HepG2 (cell line): ENCODE measurements around the gene TLDC2. TPM values are rescaled to one million over a fixed set of nuclear protein-coding genes. Genes with fewer than 3 reads are reported as not detected.

Experiments used
- DMAP1 ChIP-seq: IDR thresholded peaks from 2 replicates; pipeline ENCODE4 v1.6.1; 2016
- MXI1 ChIP-seq: IDR thresholded peaks from 3 replicates; pipeline ENCODE4 v1.6.1; 2012; ENCODE audit warnings: low read depth, low read length, inconsistent platforms, borderline replicate concordance
- MYC ChIP-seq: sonication (generic); formaldehyde crosslinking; IDR thresholded peaks from 2 replicates; pipeline ENCODE4 v1.9.0; 2021; ENCODE audit warnings: missing genetic modification reagents, borderline replicate concordance
- NR2F2 ChIP-seq: IDR thresholded peaks from 2 replicates; pipeline ENCODE4 v1.6.1; 2012; ENCODE audit warnings: low read depth, inconsistent platforms, borderline replicate concordance
- STAG1 ChIP-seq: sonication (generic); formaldehyde crosslinking; IDR thresholded peaks from 2 replicates; pipeline ENCODE4 v1.4.0; 2020; ENCODE audit warnings: missing genetic modification reagents
- ZMAT3 ChIP-seq: sonication (generic); formaldehyde crosslinking; conservative IDR thresholded peaks from 2 replicates; pipeline ENCODE4 v1.7.0; 2021; ENCODE audit warnings: missing genetic modification reagents
- ZNF292 ChIP-seq: sonication (generic); formaldehyde crosslinking; IDR thresholded peaks from 2 replicates; pipeline ENCODE4 v1.8.1; 2022; ENCODE audit warnings: mild to moderate bottlenecking, low read depth, missing genetic modification reagents, borderline replicate concordance
- polyA plus RNA-seq, 8 experiments: library from polyadenylated mRNA; depleted of rRNA in 3 of 8; stranded (reverse) in 7 of 8; unstranded in 1 of 8; fragments of >200 nt; fragmentation: Illumina TruSeq in 4 of 8; extraction: Trizol in 4 of 8; gene quantifications; 2 replicates each; pipeline versions ENCODE4 v1.2.1 to v1.2.3, GENCODE V29; 2011 to 2016; ENCODE audit warnings: low read depth in 4 of 8, missing spikeins in 1 of 8, mixed read lengths in 1 of 8; ENCODE audit not compliant: insufficient read depth in 1 of 8
- total RNA-seq, 5 experiments: library from RNA; depleted of rRNA; stranded (reverse); fragments of >200 nt; fragmentation: Illumina TruSeq; extraction: Trizol; gene quantifications; 2 replicates each; pipeline ENCODE4 v1.2.3, GENCODE V29; 2016; ENCODE audit warnings: low read depth in 1 of 5
- TF ChIP-seq, protein P1 (sequence below): sonication (generic); formaldehyde crosslinking; IDR thresholded peaks from 2 replicates; pipeline ENCODE4 v1.5.1; 2020; ENCODE audit warnings: mild to moderate bottlenecking, missing genetic modification reagents, moderate library complexity
- TF ChIP-seq, protein P2 (sequence below): sonication (generic); formaldehyde crosslinking; IDR thresholded peaks from 2 replicates; pipeline ENCODE4 v1.9.0; 2021; ENCODE audit warnings: missing genetic modification reagents, borderline replicate concordance
- TF ChIP-seq, protein P3 (sequence below): sonication (generic); formaldehyde crosslinking; conservative IDR thresholded peaks from 2 replicates; pipeline ENCODE4 v1.8.1; 2023; ENCODE audit warnings: missing genetic modification reagents
- TF ChIP-seq, protein P4 (sequence below): sonication (generic); formaldehyde crosslinking; conservative IDR thresholded peaks from 2 replicates; pipeline ENCODE4 v1.8.0; 2022; ENCODE audit warnings: low read depth, missing genetic modification reagents
- TF ChIP-seq, protein P5 (sequence below): sonication (generic); formaldehyde crosslinking; IDR thresholded peaks from 2 replicates; pipeline ENCODE4 v1.4.0; 2020; ENCODE audit warnings: mild to moderate bottlenecking, low read depth, missing genetic modification reagents
- TF ChIP-seq, protein P6 (sequence below): sonication (generic); formaldehyde crosslinking; IDR thresholded peaks from 2 replicates; pipeline ENCODE4 v1.5.1; 2020; ENCODE audit warnings: mild to moderate bottlenecking, missing genetic modification reagents

TLDC2 gene
- total and polyA plus RNA-seq, 2 of the 13 experiments (the other 11 are each of a cell fraction or from before 2014, with no cell fraction given), result 1.5 to 1.6 TPM

DNA sequence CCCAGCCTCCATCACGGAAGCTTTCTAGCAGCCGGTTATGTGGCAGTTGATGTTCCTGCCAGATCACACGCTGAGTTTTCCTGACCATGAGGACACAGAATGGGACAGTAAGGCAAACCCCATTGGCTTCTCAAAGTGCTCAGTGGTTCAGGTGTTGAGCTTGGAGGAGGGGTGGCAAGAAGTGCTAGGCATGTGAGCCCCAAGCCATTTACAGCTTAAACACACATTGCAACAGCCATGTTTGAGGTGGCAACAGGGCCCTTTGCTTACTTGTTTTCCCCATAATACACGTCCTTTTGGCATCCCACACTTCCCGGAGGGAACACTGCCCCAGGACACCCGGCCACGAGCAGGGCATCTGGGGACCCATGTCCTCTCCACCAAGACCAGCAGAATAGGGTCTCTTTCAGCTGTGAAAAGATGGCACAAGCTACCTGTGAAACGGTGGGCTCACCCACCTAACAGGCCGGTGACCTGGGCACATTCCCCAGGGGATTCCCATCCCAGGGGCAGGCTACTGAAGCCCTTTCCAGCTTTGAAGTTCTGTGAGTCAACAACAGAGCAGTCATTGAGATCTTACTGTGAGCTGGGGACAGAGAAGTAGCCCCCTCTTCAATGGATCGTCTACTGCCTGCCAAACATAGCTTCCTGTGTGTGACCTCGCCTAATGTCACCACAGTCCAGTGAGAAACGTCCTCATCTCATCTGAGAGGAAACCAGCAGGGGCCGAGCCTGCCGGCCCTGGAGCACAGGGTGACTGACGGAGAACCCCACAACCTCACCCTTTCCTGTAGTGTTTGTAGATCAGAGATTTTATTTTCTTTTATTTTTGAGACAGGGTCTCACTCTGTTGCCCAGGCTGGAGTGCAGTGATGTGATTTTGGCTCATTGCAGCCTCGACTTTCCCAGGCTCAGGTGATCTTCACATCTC lies 4.0 kb upstream of the TLDC2 start (continued):
- TF ChIP-seq STAG1 (CRISPR knock-in tag) (no peak), DMAP1 (CRISPR knock-in tag) (peak; percentile 42; the same call in 1 of the 2 replicates), MYC (CRISPR knock-in tag) (0 out of 2 replicates have a peak, but pooled peaks have one; percentile 20), MXI1 (peak; percentile 9; the same call in 1 of the 3 replicates), NR2F2 (no peak; the same call in 1 of the 2 replicates), ZNF292 (CRISPR knock-in tag) (peak; percentile 61), ZMAT3 (CRISPR knock-in tag) (0 out of 2 replicates have a peak, but pooled peaks have one; percentile 31)
- TF ChIP-seq, protein P1, sequence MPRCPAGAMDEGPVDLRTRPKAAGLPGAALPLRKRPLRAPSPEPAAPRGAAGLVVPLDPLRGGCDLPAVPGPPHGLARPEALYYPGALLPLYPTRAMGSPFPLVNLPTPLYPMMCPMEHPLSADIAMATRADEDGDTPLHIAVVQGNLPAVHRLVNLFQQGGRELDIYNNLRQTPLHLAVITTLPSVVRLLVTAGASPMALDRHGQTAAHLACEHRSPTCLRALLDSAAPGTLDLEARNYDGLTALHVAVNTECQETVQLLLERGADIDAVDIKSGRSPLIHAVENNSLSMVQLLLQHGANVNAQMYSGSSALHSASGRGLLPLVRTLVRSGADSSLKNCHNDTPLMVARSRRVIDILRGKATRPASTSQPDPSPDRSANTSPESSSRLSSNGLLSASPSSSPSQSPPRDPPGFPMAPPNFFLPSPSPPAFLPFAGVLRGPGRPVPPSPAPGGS (CRISPR knock-in tag), result 0 out of 2 replicates have a peak, but pooled peaks have one; percentile 74
- TF ChIP-seq, protein P2, sequence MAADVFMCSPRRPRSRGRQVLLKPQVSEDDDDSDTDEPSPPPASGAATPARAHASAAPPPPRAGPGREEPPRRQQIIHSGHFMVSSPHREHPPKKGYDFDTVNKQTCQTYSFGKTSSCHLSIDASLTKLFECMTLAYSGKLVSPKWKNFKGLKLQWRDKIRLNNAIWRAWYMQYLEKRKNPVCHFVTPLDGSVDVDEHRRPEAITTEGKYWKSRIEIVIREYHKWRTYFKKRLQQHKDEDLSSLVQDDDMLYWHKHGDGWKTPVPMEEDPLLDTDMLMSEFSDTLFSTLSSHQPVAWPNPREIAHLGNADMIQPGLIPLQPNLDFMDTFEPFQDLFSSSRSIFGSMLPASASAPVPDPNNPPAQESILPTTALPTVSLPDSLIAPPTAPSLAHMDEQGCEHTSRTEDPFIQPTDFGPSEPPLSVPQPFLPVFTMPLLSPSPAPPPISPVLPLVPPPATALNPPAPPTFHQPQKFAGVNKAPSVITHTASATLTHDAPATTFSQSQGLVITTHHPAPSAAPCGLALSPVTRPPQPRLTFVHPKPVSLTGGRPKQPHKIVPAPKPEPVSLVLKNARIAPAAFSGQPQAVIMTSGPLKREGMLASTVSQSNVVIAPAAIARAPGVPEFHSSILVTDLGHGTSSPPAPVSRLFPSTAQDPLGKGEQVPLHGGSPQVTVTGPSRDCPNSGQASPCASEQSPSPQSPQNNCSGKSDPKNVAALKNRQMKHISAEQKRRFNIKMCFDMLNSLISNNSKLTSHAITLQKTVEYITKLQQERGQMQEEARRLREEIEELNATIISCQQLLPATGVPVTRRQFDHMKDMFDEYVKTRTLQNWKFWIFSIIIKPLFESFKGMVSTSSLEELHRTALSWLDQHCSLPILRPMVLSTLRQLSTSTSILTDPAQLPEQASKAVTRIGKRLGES (CRISPR knock-in tag), result no peak
- TF ChIP-seq, protein P3, sequence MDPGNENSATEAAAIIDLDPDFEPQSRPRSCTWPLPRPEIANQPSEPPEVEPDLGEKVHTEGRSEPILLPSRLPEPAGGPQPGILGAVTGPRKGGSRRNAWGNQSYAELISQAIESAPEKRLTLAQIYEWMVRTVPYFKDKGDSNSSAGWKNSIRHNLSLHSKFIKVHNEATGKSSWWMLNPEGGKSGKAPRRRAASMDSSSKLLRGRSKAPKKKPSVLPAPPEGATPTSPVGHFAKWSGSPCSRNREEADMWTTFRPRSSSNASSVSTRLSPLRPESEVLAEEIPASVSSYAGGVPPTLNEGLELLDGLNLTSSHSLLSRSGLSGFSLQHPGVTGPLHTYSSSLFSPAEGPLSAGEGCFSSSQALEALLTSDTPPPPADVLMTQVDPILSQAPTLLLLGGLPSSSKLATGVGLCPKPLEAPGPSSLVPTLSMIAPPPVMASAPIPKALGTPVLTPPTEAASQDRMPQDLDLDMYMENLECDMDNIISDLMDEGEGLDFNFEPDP (CRISPR knock-in tag), result no peak
- TF ChIP-seq, protein P4, sequence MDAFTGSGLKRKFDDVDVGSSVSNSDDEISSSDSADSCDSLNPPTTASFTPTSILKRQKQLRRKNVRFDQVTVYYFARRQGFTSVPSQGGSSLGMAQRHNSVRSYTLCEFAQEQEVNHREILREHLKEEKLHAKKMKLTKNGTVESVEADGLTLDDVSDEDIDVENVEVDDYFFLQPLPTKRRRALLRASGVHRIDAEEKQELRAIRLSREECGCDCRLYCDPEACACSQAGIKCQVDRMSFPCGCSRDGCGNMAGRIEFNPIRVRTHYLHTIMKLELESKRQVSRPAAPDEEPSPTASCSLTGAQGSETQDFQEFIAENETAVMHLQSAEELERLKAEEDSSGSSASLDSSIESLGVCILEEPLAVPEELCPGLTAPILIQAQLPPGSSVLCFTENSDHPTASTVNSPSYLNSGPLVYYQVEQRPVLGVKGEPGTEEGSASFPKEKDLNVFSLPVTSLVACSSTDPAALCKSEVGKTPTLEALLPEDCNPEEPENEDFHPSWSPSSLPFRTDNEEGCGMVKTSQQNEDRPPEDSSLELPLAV (CRISPR knock-in tag), result no peak
- TF ChIP-seq, protein P5, sequence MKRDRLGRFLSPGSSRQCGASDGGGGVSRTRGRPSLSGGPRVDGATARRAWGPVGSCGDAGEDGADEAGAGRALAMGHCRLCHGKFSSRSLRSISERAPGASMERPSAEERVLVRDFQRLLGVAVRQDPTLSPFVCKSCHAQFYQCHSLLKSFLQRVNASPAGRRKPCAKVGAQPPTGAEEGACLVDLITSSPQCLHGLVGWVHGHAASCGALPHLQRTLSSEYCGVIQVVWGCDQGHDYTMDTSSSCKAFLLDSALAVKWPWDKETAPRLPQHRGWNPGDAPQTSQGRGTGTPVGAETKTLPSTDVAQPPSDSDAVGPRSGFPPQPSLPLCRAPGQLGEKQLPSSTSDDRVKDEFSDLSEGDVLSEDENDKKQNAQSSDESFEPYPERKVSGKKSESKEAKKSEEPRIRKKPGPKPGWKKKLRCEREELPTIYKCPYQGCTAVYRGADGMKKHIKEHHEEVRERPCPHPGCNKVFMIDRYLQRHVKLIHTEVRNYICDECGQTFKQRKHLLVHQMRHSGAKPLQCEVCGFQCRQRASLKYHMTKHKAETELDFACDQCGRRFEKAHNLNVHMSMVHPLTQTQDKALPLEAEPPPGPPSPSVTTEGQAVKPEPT (CRISPR knock-in tag), result peak; percentile 73; the same call in 1 of the 2 replicates
- TF ChIP-seq, protein P6, sequence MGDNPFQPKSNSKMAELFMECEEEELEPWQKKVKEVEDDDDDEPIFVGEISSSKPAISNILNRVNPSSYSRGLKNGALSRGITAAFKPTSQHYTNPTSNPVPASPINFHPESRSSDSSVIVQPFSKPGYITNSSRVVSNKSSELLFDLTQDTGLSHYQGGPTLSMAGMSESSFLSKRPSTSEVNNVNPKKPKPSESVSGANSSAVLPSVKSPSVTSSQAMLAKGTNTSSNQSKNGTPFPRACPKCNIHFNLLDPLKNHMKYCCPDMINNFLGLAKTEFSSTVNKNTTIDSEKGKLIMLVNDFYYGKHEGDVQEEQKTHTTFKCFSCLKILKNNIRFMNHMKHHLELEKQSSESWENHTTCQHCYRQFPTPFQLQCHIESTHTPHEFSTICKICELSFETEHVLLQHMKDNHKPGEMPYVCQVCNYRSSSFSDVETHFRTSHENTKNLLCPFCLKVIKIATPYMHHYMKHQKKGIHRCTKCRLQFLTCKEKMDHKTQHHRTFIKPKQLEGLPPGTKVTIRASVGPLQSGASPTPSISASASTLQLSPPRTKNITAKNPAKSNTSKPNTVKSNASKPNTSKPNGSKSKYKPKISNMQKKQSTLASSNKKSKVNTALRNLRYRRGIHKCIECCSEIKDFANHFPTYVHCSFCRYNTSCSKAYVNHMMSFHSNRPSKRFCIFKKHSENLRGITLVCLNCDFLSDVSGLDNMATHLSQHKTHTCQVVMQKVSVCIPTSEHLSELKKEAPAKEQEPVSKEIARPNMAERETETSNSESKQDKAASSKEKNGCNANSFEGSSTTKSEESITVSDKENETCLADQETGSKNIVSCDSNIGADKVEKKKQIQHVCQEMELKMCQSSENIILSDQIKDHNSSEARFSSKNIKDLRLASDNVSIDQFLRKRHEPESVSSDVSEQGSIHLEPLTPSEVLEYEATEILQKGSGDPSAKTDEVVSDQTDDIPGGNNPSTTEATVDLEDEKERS (CRISPR knock-in tag), result peak; percentile 67; the same call in 1 of the 2 replicates
